Measurements from ENCODE around the gene PRKCB.
"Not testable (repeated sequence)": the region's sequence is repeated elsewhere in the genome, so short reads cannot be mapped to it uniquely, and the experiment has no call there.

Gene PRKCB

DNA sequence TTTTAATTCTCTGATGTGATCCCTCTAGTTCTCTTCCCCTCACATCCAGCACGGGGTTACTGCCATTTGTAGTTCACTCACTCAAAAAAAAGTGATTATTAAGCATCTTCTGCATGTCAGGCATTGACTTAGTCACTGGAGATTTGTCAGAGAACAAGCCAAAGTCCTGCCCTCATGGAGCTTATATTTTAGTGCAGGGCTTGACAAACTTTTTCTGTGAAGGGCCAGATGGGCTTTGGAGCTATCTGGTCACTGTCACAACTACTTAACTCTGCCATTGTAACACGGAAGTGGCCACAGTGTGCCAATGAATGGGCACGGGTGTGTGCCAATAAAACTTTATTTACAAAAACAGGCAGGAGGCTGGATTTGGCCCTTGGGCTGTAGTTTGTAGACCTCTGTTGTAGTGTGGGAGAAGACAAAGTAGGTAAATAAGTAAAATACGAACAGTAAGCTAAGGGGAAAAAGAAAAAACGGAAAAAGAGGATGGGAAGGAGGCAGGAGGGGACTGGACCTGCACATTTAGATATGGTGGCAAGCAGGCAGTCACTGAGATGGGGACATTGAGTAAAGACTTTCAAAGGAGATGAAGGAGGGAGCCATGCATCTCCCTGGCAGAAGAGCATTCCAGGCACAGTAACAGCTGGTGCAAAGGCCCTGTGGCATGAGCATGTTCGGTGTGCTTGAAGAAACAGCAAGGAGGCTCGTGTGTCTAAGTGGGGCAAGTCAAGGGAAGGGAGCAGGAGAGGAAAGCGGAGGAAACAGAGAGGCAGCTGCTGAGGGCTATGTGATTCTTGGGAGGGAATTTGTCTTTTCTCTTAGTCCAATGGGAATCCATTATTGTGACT lies 217.5 kb downstream of the PRKCB start:
- DNase-seq = no peak

DNA sequence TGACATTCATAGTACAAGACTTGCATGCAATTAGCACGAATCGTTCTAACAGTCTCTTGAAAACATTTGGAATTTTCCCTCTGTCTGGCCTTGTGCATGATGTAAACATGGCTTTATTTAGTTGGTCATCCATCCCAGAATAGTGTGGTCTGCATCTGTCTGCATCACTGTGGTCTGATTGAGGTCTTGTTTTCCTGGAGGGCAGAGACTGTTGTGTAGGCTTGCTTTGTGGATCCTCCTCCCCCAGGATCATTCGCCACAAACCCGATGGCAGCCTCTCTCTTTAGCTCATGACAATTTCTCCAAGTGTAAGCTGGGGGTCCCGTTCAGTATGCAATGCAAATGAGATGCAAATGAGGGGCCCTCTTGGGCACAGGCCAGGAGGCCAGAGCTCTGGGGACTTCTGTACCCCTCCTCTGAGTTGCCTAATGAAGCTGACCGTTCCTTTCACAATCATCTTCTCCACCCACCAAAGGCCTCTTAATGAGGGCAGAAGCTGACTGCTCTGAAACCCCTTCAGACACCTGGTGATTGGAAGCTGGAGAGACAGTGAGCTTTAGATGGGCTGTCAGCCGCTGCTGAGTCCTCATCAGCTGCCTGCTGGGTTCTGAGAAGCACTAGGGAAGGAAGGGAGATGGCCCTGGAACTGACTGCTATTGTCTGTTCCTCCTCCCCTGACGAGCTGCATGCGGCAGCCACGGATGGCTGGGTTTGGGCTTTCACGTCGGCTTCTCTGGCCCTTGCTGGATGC lies 219.1 kb downstream of the PRKCB start:
- DNase-seq = no peak

DNA sequence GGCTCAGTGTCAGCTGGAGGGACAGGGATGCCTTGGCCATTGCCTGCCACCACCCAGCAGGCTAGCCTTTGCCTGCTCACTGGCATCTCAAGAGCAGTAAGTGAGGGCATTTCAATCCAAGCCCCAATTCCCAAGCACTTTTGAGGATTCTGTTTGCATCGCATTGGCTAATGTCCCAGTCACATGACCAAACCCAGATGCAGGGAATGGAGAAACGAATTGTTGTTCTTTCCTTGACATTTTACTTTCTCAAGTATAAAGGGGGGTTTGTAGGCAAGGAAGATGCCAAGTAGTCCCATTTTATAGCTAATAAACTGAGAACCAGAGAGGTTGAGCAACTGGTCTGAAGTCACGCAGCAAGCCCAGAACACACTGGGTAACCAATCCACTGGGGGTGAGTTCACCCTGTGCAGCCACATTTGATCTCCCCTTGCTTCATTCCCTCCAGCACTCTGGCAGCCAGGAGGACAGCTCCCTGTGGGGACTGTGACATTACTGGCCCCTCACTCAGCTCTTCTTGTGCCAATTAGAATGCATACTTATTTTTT lies 226.6 kb downstream of the PRKCB start:
- no peak for DNase-seq

DNA sequence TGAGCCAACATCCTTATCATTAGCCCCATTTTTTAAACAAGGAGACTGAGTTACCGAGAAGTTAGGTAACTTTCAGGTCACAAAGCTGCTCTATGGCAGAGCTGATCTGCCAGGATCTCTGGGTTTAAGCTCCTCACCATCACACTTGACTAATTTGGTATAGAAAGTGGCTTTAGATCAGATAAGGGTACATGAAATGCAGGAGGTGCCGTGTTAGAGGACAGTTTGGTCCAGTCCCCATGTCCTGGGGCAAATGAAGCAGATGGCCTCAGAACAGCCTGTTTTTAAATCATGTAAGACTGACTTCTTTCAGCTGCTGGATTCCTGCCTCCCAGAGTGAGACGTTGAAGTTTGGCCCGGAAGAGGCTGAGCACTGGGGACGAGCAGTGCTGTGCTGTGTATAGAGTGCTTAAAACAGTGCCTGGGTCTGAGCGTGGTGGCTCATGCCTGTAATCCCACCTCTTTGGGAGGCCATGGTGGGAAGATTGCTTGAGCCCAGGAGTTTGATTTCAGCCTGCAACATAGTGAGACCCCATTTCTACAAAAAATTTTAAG lies 233.3 kb downstream of the PRKCB start:
- DNase-seq = no peak

DNA sequence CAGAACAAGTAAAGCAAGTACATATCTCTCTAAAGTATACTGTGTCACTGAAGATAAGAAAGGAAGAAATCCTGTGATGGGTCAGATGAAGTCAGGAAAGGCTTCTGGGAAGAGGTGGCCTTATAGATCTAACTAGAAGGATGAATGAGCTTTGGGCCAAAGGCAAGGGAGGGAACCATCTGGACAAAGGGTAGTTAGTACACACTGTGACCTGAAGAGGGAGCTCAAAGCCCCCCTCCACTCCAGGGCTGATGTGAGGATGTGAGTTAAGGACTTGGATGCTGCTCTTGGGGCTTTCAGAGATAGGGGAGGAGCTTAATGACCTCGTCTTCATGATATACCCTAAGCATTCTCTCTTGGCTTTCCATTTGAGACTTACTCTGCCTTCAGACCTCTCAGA lies 235.1 kb downstream of the PRKCB start:
- peak; percentile 53 for DNase-seq

DNA sequence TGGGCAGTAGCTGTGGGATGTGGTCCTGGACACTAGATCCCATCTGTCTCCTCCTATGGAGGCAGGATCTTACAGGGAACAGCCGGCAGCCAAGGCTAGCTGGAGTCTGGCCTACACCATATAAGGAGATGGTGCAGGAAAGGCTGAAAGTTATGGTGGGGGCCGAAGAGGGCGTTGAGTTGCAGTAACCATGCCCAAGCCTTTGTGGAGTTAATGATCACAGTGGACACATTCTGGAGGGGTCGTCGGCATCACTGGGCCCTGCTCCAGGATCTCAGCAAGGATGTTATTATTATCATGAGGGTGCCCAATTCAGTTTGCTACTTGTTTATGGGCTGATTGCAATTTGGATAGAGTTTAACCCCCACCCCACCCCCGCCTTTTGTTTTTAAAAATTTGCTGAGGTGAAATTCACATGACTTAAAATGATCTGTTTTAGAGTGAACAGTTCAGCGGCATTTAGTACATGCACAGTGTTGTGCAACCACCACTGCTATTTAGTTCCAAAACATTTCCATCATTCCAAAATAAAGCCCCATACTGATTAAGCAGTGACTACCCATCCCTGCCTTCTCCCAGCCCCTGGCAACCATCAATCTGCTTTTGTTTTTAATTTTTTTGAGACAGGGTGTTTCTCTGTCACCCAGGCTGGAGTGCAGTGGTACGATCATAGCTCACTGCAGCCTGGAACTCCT lies 236.0 kb downstream of the PRKCB start:
- DNase-seq = no peak

DNA sequence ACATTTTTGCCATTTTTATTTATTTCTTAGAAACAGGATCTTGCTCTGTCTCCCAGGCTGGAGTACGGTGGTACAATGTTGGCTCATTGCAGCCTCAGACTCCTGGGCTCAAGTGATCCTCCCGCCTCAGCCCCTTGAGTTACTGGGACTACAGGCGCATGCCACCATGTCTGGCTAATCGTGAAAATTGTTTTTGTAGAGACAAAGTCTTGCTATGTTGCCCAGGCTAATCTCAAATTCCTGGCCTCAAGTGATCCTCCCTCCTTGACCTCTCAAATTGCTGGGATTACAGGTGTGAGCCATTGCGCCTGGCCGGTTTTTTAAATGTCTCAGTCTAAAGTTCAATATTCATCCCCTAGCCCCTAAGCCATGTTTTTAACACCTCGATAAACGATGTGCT lies 237.5 kb downstream of the PRKCB start:
- no peak for DNase-seq

DNA sequence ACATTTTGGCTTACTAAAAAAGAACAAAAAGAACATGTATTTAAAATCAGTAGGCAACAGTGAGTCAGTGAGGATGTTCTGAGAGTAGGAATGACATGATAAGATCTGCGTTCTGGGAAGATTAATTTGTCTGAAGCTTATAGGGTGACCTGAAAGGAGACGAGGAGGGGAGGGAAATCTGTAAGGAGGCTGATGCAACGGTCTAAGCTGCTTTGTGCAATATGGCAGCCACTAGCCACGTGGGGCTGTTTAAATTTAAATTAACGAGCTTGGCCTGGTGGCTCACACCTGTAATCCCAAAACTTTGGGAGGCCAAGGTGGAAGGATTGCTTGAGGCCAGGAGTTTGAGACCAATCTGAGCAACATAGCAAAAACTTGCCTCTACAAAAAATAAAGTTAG lies 238.8 kb downstream of the PRKCB start:
- no peak for DNase-seq

DNA sequence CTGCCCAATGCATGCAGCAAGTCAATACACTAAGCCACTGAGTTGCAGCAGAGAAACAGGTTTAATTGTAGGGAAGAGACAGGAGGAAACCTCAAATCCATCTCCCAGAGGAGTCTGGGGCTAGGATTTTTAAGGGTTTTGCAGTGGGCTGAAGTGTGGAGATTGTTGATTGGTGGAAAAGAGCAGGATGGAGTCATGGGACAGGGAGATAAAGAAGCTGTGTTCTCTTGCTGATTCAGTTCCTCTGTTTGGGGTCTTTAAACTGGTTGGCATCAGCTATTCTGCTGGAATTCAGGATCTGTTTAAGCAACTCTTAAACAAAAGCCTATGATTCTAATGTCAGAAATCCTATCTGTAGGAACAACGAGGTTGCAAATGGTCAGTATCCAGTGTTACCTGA lies 239.5 kb downstream of the PRKCB start:
- no peak for DNase-seq

DNA sequence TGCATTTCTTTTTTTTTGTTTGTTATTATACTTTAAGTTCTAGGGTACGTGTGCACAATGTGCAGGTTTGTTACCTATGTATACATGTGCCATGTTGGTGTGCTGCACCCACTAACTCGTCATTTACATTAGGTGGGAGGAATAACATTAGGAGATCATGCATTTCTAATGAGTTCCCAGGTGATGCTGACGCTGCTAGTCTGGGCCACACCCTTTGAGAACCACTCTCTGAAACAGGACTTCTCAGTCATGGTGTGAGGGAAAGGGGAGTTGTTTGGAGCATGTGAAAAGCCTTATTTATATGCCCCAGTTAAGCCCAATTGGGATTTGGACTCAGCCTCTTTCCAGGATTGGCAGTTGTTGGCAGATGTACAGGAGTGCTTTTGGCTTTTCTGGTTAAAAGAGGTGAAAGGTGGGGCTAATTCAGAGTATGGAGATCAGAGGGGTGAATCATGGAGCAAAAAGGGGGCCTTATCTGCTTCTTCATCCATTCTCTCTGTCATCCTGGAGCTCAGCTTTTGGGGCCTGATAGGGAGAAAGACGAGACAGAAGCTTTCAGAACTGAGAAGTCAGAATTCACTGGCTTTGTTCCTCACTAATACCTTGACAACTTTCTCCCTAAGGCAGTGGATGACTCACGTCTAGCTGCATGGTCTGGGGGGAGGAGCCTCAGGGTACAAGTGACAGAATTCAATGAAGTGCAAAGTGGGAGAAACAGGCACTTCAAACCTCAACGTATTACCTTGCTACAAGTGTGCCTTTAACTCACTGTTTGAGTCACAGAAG lies 240.3 kb downstream of the PRKCB start:
- DNase-seq = no peak

DNA sequence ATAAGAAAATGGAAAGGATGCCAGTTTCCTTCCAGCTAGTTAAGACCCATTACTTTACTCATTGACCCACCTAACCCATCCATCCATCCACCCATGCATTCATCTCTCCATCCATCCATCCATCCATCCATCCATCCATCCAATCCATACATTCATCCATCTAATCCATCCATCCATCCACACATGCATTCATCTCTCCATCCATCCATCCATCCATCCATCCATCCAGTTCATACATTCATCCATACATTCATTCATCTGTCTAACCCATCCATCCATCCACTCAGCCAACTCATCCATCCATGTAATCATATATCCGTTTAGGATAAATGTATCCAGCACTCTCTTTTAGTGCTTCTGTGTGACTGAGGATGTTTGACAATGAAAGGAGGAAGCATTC lies 241.5 kb downstream of the PRKCB start:
- no peak for DNase-seq

DNA sequence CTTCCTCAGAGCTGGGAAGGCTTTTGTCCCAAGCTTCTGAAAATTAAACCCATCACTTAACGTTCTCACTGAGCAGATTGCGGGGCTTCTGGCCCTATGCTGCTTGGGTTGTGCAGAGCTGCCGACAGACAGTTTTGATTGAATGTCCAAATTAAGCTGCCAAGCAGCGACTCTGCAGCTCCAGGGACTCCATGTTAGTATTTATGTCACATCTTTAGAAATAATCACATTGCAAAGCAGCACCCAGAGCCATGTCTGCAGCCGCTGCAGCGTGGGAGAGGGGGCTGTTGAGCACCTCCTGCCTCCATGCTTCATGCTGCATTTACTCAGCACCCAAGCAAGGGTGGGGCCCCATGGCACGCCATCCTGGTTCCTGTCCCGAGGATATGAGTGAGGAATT lies 242.2 kb downstream of the PRKCB start:
- no peak for DNase-seq

DNA sequence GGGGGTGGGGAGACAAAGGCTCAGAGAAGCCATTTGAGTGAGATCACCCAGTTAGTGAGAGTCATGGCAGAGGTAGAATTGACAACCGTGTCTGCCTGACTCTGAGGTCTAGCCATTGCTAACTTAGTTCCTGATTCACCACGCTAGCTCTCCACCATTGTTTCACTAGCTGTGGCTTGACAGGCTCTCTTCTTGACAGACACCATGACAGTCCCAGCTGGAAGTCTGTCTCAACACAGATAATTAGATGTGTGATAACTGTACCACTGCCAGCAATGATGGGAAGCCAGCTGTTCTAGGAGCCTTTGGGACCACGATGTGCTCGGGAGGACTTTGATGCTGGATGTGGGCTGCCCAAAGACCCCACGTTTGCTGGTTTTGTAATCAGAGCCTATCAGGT lies 249.9 kb downstream of the PRKCB start:
- DNase-seq = no peak

DNA sequence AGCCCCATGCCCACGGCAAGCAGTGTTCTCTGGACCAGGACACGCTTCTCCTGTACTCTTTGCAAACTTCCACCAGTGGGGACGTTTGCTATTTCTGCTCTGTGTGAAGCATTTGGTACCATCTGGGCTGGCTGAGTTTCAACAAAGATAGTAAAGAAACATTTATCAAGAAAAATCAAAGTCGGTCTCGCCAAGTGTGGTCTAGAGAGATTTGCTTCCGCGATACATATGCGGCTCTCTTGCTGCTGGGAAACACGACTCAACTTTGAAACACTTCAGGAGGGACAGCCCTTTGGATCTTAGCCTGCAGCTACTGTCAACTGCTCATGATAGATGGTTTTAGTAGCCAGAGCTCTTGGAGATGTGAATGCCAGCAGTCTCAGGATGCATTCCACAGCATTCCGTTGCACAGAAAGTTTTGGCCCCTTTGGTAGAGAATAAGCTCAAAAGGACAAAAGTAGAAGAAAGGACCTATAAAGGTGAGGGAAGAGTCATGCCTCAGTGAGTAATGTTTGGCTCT lies 252.2 kb downstream of the PRKCB start:
- DNase-seq = no peak

DNA sequence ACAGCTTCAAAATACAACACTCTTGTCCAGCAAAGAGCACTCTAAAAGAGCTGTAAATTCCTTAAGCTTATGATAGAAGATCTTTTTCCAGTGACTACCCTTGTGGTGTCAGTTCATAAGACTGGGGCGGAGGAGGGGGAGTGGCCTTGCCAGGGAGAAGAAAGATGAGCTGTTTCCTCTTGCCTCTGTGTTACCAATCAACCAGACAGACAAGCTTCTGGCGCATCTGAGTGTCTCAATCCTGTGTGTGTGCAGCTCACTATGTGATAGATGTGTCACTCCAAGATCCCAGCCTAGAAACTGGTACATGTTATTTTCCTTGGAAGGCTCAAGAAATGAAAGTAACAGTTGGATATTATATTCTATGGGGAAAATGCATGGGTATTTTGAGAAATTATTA lies 253.0 kb downstream of the PRKCB start:
- DNase-seq = no peak

DNA sequence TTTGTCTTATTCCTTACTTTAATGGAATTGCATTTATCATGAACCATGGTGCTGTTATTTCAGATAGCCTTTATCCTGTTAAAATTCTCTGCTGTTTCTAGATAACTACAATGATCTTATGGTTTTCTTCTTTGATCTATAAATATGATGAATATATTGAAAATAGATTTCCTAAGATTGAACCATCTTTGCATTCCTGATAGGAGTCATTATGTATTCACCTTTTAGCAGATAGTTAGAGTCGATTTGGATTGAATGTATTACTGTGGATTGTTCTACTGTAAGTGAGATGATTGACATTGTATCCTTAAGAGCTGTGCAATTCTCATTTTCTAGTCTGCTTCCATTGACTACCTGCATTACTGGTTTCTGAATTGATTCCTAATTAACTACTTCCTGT lies 255.3 kb downstream of the PRKCB start:
- no peak for DNase-seq

DNA sequence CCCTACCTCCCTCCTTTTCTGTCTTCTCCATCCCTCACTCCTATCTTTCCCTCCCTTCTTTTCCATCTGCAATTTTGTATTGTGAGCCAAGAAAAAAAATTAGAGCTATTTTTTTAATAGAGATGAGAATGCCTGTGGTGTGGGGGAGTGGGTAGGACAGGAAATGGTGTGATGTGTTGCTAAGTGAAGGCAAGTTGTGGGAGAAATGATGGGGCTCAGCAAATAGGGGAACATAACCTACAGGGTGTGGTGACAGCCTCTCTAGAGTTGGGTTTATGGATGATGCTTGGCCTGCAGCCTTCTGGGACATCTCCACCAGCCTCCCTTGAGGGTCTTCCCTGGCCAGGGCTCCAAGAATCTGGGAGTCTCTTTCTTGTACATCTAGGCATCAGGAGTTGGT lies 257.3 kb downstream of the PRKCB start:
- DNase-seq = no peak

DNA sequence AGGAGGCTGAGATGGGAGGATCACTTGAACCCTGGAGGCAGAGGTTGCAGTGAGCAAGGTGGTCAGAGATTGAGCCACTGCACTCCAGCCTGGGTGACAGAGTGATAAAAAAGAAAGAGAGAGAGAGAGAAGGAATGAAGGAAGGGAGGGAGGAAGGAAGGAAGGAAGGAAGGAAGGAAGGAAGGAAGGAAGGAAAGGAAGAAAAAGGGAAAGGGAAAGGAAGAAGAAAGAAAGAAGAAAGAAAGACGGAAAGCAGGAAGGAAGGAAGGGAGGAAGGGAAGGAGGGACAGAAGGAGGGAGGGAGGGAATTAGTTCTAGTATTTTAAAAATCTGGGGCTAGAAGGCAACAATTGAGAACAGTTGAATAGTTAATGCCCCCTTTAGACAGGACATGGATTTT lies 258.9 kb downstream of the PRKCB start:
- DNase-seq = no peak

DNA sequence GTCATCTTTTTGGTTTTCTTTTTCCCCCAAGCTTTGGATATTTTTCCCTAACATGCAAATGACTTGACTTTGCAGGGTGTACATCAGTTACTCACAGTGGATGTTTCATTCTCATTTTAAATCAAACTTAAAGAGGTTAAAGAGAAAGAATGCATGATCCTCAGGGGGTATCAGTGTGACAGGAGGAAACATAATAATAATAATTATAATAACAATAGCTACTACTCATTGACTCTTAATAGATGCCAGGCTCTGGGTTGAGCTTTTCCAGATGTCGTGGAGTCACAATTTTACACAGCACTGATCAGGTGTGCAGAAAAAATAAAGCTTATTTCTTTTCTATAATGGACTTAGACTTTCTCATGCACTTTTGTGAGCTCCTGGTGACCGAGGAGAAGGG lies 263.1 kb downstream of the PRKCB start:
- DNase-seq = no peak

DNA sequence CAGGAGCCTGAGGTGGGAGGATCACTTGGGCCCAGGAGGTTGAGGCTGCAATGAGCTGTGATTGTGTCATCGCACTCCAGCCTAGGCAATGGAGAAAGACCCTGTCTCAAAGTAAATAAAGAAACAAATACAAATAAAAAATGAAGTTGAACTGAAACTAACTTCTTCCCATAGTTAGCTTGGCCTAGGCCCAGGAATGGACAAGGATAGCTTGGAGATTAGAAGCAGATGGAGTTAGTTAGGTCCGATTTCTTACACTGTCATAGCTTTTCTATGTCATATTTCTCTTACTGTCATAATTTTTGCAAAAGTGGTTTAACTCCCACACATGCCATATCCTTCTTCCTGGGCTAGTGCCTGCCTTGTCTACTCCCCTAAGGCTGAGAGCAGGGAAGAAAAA lies 265.6 kb downstream of the PRKCB start:
- DNase-seq = no peak

DNA sequence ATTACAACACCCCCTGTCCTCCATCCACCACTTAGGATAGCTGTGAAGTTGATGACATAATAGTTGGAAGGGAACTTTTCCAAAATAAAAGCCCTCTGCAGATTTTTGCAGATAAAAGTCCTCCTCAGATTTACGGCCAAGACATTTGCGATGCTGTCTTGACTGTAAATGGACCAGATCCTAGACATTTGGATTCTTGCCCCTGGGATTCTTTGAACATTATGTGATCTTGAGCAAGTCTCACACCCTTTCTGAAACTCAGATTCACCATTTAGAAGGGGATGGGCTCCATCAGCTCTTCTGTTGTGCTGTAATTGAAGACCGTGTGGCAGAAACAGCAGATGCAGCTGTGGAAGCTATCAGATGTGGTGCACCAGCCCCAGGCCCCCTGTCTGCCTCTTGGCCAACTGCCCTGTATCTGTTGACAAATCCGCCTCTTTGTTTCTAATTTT lies 266.5 kb downstream of the PRKCB start:
- no peak for DNase-seq

DNA sequence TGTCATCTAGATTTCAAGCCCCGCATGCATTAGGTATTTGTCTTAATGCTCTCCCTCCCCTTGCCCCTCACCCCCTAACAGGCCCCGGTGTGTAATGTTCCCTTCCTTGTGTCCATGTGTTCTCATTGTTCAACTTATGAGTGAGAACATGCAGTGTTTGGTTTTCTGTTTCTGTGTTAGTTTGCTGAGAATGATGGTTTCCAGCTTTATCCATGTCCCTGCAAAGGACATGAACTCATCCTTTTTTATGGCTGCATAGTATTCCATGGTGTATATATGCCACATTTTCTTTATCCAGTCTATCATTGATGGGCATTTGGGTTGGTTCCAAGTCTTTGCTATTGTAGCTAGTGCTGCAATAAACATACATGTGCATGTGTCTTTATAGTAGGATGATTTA lies 269.7 kb downstream of the PRKCB start:
- not testable (repeated sequence) for DNase-seq
